ENCODE measurements around the gene ABTB2. TPM values are rescaled to one million over a fixed set of nuclear protein-coding genes. Genes with fewer than 3 reads are reported as not detected.

Gene ABTB2
- polyA plus RNA-seq, 1 donor (not counting 4 experiments of a cell fraction or from before 2014, with no cell fraction given) = 1.0 TPM

DNA sequence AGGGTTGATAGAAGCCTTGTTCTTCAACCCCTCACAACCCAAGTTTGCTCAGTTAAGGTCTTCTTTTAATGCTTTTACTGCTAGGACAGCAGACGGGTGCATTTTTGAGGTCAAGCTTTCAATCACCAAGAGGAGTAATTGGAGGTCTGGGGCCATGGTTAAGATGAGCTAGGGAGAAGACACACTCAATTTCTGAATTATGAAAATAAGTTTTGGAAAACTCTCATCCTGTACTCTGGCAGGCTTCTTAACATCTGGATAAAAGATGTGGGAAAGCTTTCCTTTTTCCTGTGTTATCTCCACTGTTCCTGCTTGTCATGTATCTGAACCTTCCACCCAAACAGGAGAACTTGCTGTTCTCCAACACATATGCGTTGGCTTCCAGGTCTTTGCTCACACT lies 9.7 kb downstream of the ABTB2 start:
- H3K4me2 ChIP-seq (ENCODE audit: control insufficient read depth, extremely low read depth, insufficient read depth, low read depth, low read length) = no peak overlapping the region
- H3K9me1 ChIP-seq (ENCODE audit: control insufficient read depth, extremely low read depth, insufficient read depth, low read length) = peaks cover 8% of the 10 kb centered on the region
- no peak for FAIRE-seq
- no peaks in the 10 kb centered on the region for H3K9me3 ChIP-seq (ENCODE audit: control insufficient read depth, low read depth, low read length)
- dilution Hi-C loops (cut with MboI; ENCODE audit: extremely low pct_ligation_motif_present, low sequenced_read_pairs) = no loop called here
- no peaks in the 10 kb centered on the region for H3K79me2 ChIP-seq (ENCODE audit: control insufficient read depth, insufficient read depth, low read length)
- no peak overlapping the region for H2AFZ ChIP-seq (ENCODE audit: control insufficient read depth, low read length)
- H3K4me1 ChIP-seq (ENCODE audit: control insufficient read depth, extremely low read depth, insufficient read depth, low read length) = peaks cover 29% of the 10 kb centered on the region
- no peaks in the 10 kb centered on the region for H3K36me3 ChIP-seq (ENCODE audit: control insufficient read depth in 2 of 2, extremely low read depth in 1 of 2, insufficient read depth in 2 of 2, low read length in 2 of 2)
- no peak overlapping the region for H3K27ac ChIP-seq (ENCODE audit: control insufficient read depth, insufficient read depth, low read length)
- no peak overlapping the region for H3K9ac ChIP-seq (ENCODE audit: control insufficient read depth, extremely low read depth, insufficient read depth, low read length)
- no peak for DNase-seq (ENCODE audit: low read depth, low spot score)
- no peaks in the 10 kb centered on the region for H3K27me3 ChIP-seq (ENCODE audit: control insufficient read depth, extremely low read depth, insufficient read depth, low read length)
- H4K20me1 ChIP-seq (ENCODE audit: control insufficient read depth, extremely low read depth, insufficient read depth, low read length) = peaks cover 3% of the 10 kb centered on the region
- TF ChIP-seq, protein P1, sequence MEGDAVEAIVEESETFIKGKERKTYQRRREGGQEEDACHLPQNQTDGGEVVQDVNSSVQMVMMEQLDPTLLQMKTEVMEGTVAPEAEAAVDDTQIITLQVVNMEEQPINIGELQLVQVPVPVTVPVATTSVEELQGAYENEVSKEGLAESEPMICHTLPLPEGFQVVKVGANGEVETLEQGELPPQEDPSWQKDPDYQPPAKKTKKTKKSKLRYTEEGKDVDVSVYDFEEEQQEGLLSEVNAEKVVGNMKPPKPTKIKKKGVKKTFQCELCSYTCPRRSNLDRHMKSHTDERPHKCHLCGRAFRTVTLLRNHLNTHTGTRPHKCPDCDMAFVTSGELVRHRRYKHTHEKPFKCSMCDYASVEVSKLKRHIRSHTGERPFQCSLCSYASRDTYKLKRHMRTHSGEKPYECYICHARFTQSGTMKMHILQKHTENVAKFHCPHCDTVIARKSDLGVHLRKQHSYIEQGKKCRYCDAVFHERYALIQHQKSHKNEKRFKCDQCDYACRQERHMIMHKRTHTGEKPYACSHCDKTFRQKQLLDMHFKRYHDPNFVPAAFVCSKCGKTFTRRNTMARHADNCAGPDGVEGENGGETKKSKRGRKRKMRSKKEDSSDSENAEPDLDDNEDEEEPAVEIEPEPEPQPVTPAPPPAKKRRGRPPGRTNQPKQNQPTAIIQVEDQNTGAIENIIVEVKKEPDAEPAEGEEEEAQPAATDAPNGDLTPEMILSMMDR (optimal IDR thresholded peaks at IDR 0.05 in 1 of 3, IDR thresholded peaks at IDR 0.05 in 1 of 3, conservative IDR thresholded peaks at IDR 0.05 in 1 of 3; ENCODE audit: extremely low read depth in 1 of 3, insufficient read depth in 2 of 3, low read length in 3 of 3) = no peak
- TF ChIP-seq EZH2 (IDR thresholded peaks at IDR 0.05; ENCODE audit: low read length) = no peak
- H3K4me3 ChIP-seq (ENCODE audit: control insufficient read depth in 2 of 3, extremely low read depth in 1 of 3, insufficient read depth in 2 of 3, low read depth in 1 of 3, low read length in 3 of 3) = no peak overlapping the region

DNA sequence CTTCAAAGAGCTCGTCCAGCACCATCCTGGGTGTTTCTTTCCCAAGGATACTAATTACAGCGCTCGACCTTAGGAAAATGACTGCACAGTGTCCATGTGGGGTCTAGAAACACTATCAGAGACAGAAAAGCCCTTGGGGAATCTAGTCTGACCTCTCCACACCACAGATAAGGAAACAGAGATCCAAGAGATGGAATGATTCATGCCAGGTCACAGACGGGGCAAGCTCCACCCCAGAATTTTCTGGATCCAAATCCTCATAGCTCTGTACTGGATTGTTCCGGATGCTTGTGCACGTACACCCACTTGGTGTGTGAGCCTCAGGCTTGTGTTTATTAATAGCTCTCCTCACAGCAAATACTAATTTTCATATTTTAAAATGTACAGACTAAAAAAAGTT lies 11.3 kb downstream of the ABTB2 start:
- no peak for TF ChIP-seq EZH2 (IDR thresholded peaks at IDR 0.05; ENCODE audit: low read length)
- TF ChIP-seq, protein P1 (optimal IDR thresholded peaks at IDR 0.05 in 1 of 3, IDR thresholded peaks at IDR 0.05 in 1 of 3, conservative IDR thresholded peaks at IDR 0.05 in 1 of 3; ENCODE audit: extremely low read depth in 1 of 3, insufficient read depth in 2 of 3, low read length in 3 of 3) = no peak
- DNase-seq (ENCODE audit: low read depth, low spot score) = no peak
- H3K27me3 ChIP-seq (ENCODE audit: control insufficient read depth, extremely low read depth, insufficient read depth, low read length) = no peaks in the 10 kb centered on the region
- H4K20me1 ChIP-seq (ENCODE audit: control insufficient read depth, extremely low read depth, insufficient read depth, low read length) = peaks cover 3% of the 10 kb centered on the region
- no peak overlapping the region for H2AFZ ChIP-seq (ENCODE audit: control insufficient read depth, low read length)
- no peak for FAIRE-seq
- no peaks in the 10 kb centered on the region for H3K79me2 ChIP-seq (ENCODE audit: control insufficient read depth, insufficient read depth, low read length)
- no peak overlapping the region for H3K27ac ChIP-seq (ENCODE audit: control insufficient read depth, insufficient read depth, low read length)
- no peaks in the 10 kb centered on the region for H3K9me3 ChIP-seq (ENCODE audit: control insufficient read depth, low read depth, low read length)
- no peak overlapping the region for H3K4me3 ChIP-seq (ENCODE audit: control insufficient read depth in 2 of 3, extremely low read depth in 1 of 3, insufficient read depth in 2 of 3, low read depth in 1 of 3, low read length in 3 of 3)
- peaks cover 30% of the 10 kb centered on the region for H3K4me1 ChIP-seq (ENCODE audit: control insufficient read depth, extremely low read depth, insufficient read depth, low read length)
- peaks cover 8% of the 10 kb centered on the region for H3K9me1 ChIP-seq (ENCODE audit: control insufficient read depth, extremely low read depth, insufficient read depth, low read length)
- H3K36me3 ChIP-seq (ENCODE audit: control insufficient read depth in 2 of 2, extremely low read depth in 1 of 2, insufficient read depth in 2 of 2, low read length in 2 of 2) = no peaks in the 10 kb centered on the region
- no peak overlapping the region for H3K4me2 ChIP-seq (ENCODE audit: control insufficient read depth, extremely low read depth, insufficient read depth, low read depth, low read length)
- dilution Hi-C loops (cut with MboI; ENCODE audit: extremely low pct_ligation_motif_present, low sequenced_read_pairs) = no loop called here
- no peak overlapping the region for H3K9ac ChIP-seq (ENCODE audit: control insufficient read depth, extremely low read depth, insufficient read depth, low read length)

Data from keratinocyte (primary cell).